K562 (cell line): ENCODE data around the gene OTUB2.

ENCODE experiments used
- CEBPB ChIP-seq: fragments of 450-650 bp; IDR thresholded peaks from 2 replicates; pipeline ENCODE4 v1.6.1; 2016; ENCODE audit warnings: missing genetic modification characterization, missing compliant biosample characterization
- CTCF ChIP-seq, 3 experiments: IDR thresholded peaks in 2 of 3; conservative IDR thresholded peaks in 1 of 3; 2 replicates each; pipeline ENCODE4 v1.5.1; 2011 to 2012; ENCODE audit warnings: low read length in 3 of 3, mild to moderate bottlenecking in 3 of 3, control low read depth in 2 of 3, improper control_type of control experiment in 1 of 3, inconsistent platforms in 1 of 3, low read depth in 1 of 3, mixed read lengths in 1 of 3, moderate library complexity in 1 of 3; ENCODE audit not compliant: insufficient read depth in 2 of 3
- E2F4 ChIP-seq: sonication (generic); formaldehyde crosslinking; IDR thresholded peaks from 2 replicates; pipeline ENCODE4 v1.8.0; 2022; ENCODE audit warnings: mild to moderate bottlenecking, low read depth, missing genetic modification reagents
- HDAC6 ChIP-seq: IDR thresholded peaks from 2 replicates; pipeline ENCODE4 v1.6.1; 2012; ENCODE audit warnings: low read depth, mild to moderate bottlenecking, control low read depth, inconsistent platforms, low read length, moderate library complexity
- MAFF ChIP-seq: IDR thresholded peaks from 2 replicates; pipeline ENCODE4 v1.6.1; 2012; ENCODE audit warnings: low read length, improper control_type of control experiment
- POLR2A ChIP-seq: fragments of 450-650 bp; conservative IDR thresholded peaks from 2 replicates; pipeline ENCODE4 v1.6.1; 2016
- POLR2AphosphoS5 ChIP-seq: IDR thresholded peaks from 2 replicates; pipeline ENCODE4 v1.6.1; 2011; ENCODE audit warnings: mild to moderate bottlenecking, low read depth, low read length, moderate library complexity; ENCODE audit not compliant: control insufficient read depth, insufficient read depth
- SMAD2 ChIP-seq: fragments of 150-350 bp; IDR thresholded peaks from 2 replicates; pipeline ENCODE4 v1.6.1; 2014; ENCODE audit warnings: low read depth, mild to moderate bottlenecking, low read length
- SRSF7 ChIP-seq: fragments of 200-400 bp; formaldehyde crosslinking; optimal IDR thresholded peaks from 2 replicates; pipeline ENCODE3; 2017; ENCODE audit warnings: mild to moderate bottlenecking, low read depth, low read length
- THAP12 ChIP-seq: fragments of 250-450 bp; sonication (Bioruptor Pico); IDR thresholded peaks from 2 replicates; pipeline ENCODE4 v1.9.0; 2021; ENCODE audit warnings: mild to moderate bottlenecking, inconsistent platforms
- ZNF12 ChIP-seq: sonication (generic); formaldehyde crosslinking; IDR thresholded peaks from 2 replicates; pipeline ENCODE4 v1.4.0; 2020; ENCODE audit warnings: mild to moderate bottlenecking, missing genetic modification reagents
- ZNF274 ChIP-seq: IDR thresholded peaks from 2 replicates; pipeline ENCODE4 v1.6.1; 2011; ENCODE audit warnings: low read depth, mild to moderate bottlenecking, low read length, moderate library complexity, borderline replicate concordance
- TF ChIP-seq, protein P1 (sequence below): sonication (generic); formaldehyde crosslinking; IDR thresholded peaks from 2 replicates; pipeline ENCODE4 v1.8.1; 2023; ENCODE audit warnings: mild to moderate bottlenecking, missing genetic modification reagents

- TF ChIP-seq ZNF274 (no peak), SRSF7 (no peak), MAFF (no peak), HDAC6 (no peak), SMAD2 (no peak), POLR2A (no peak), CTCF (IDR thresholded peaks at IDR 0.05 in 2 of 3, conservative IDR thresholded peaks at IDR 0.05 in 1 of 3; ENCODE audit: insufficient read depth in 2 of 3, low read depth in 1 of 3, low read length in 3 of 3) (no peak), CEBPB (no peak), E2F4 (CRISPR knock-in tag) (no peak), ZNF12 (CRISPR knock-in tag) (no peak), POLR2AphosphoS5 (no peak), THAP12 (CRISPR knock-in tag) (no peak)
- TF ChIP-seq, protein P1, sequence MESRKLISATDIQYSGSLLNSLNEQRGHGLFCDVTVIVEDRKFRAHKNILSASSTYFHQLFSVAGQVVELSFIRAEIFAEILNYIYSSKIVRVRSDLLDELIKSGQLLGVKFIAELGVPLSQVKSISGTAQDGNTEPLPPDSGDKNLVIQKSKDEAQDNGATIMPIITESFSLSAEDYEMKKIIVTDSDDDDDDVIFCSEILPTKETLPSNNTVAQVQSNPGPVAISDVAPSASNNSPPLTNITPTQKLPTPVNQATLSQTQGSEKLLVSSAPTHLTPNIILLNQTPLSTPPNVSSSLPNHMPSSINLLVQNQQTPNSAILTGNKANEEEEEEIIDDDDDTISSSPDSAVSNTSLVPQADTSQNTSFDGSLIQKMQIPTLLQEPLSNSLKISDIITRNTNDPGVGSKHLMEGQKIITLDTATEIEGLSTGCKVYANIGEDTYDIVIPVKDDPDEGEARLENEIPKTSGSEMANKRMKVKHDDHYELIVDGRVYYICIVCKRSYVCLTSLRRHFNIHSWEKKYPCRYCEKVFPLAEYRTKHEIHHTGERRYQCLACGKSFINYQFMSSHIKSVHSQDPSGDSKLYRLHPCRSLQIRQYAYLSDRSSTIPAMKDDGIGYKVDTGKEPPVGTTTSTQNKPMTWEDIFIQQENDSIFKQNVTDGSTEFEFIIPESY (CRISPR knock-in tag) = no peak
Observed at GRCh38 chr14:94056579-94057308, 30.6 kb downstream of the OTUB2 start.
